HG03571 (cell line): ENCODE data around the gene AK1.
"Not testable (repeated sequence)": the region's sequence is repeated elsewhere in the genome, so short reads cannot be mapped to it uniquely, and the experiment has no call there.

Experiments
- ATAC-seq: cut with Tn5 transposase; IDR thresholded peaks from one replicate; pipeline ENCODE4 v1.9.1; 2021; ENCODE audit not compliant: unreplicated experiment

The AK1 gene

DNA sequence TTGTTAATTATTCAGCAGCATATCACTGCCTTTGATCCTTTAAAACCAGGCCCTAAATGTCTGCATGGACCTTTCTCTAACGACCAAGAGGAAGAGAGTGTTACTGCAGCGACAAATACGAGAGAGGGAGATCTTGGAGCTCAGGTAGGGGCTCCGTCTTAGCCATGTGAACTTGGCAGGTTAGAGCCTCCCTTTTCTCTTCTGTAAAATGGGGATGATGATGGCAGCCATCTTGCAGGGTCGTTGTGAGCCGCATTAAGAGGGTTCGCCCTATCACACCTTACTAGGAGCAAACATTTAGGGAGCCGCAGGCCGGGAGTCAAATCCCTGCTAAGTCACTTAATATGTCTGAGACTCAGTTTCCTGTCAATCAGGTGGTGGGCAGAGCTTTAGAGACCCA lies 24.6 kb downstream of the AK1 start:
- ATAC-seq: no peak

DNA sequence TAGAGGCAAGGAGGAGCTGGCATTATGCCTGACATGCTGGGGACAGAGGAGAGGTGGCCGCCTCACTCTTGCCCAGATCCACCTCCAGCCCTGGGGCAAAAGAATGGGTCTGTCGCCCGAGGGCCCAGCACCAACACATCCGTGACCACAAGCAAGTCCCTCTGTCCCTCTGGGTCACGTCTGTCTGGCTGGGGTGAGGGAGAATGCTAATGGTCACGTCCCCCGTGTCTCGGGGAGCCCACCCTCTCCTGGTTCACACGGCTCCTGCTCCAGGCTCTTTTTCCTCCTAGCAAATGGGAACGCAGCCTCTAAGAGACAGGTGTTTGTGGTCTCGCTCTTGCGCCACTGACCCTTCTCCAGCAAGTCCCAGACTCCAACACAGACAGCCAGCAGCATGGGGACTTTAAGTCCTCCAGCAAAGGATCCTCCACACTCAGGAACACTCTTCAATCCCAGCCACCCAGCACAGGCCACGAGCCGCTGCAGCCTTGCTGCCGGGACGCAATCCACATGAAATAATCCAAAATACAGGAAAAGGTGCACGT lies 27.1 kb downstream of the AK1 start:
- no peak for ATAC-seq

DNA sequence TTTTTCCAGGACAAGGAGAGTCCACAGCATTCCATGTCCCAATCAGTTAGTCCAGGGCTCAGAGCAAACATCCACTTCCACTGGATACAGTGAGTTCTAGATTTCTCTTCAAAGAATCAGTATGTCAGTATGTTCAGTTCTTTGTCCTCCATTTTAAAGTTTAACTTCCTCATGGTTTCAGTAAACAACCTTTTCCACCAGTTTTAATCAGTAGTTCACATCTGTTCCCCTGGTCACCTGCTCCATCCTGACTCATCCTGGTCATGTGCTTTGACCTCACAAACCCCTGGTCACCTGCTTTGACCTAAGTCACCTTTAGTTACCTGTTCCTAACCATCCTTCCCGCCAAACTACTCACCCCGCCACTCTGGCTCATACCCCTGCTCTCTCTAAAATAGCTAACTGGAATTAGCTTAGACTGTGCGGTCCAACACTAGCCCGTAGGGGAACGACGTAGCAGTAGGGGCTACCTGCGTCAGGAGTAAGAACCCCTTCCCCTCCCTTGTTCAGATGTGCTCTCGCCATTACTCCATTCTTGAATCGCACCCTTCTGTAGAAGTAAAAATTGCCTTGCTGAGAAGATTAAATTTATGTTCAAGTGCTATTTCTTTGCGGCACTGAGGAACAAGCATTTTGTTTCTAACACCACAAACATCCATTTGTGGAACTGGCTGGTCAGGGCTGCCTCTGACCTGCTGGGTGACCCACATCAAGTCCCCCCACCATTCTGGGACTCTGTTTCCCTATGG lies 28.5 kb downstream of the AK1 start:
- no peak for ATAC-seq

DNA sequence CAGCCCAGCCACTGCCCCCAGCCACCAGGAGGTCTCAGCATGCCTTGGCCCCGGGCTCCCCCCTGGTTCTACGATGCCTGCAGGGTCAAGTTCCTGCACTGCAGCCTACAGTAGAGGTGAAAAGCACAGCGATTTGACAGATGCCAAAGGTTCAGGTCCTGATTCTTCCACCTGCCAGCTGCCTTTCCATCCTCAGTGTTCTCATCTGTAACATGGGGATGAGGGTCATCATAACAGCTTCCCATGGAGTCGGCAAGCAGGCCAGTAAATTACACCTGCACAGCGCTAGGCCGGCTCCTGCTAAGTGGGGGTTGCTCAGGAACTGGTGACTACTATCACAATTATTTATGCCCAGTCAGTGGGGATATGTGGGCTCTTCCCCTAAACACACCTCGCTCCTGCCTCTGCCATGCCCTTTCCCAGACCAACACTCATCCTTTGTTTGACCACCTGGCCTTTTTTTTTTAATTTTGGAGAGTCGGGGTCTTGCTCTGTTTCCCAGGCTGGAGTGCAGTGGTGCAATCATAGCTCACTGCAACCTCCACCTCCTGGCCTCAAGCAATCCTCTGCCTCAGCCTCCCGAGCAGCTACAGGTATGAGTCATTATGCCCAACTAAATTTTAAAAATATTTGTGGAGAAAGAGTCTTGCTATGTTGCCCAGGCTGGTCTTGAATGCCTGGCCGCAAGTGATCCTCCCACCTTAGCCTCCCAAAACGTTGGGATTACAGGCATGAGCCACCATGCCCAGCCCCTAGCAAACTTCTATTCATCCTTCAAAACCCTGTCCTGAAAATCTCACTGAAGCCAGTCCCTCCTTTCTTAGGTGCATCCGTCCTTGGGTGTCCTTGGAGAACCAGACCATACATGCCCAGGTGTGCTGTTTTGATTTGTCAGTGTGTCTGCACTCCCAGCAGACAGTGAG lies 29.4 kb downstream of the AK1 start:
- no peak for ATAC-seq

DNA sequence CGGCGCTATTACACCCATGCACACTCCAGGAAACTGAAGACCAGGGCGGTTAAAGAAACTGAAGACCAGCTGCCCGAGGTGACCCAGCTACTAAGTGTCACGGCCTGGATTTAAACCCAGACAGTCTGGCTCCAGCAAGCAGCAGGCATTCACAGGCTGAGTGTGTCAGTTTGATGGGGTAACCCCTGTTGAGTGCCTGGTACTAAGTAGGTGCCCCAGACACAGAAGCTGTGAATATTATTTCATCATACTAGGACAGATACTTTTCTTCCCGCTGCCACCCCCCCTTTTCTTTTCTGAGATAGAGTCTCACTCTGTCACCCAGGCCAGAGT lies 30.3 kb downstream of the AK1 start:
- no peak for ATAC-seq

DNA sequence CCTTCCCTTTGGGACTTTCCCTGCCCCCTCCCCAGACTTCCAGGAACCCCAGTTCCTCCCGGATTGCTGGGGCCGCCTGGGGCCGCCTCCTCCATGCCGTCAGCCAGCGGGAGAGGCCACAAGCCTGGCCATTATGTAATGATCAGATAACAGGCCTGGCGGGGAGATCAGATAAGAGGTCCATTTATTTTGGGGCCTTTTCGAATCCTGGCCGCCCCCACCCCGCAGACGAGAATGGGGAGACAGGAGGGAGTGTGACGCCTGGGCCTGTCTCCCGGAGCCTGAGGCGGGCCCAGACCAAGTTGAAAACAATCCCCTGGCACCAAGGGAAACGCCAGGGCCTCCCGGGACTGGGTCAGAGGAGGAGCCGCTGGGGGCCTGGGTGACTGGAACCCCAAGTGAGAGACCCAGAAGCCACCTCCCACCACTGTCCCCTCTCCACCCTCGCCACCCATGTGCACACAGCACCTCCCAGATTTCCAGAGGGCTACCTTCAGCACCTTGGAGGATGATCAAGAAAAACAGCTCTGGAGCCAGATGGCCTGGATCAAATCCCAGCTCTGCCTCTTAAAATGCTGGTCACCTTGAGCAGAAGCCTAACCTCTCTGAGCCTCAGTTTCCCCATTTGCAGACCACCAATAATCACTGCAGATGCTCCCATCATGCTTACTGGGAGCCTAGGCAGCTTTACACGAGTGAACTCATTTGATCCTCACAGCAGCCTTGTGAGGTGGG lies 30.9 kb downstream of the AK1 start:
- ATAC-seq: no peak

DNA sequence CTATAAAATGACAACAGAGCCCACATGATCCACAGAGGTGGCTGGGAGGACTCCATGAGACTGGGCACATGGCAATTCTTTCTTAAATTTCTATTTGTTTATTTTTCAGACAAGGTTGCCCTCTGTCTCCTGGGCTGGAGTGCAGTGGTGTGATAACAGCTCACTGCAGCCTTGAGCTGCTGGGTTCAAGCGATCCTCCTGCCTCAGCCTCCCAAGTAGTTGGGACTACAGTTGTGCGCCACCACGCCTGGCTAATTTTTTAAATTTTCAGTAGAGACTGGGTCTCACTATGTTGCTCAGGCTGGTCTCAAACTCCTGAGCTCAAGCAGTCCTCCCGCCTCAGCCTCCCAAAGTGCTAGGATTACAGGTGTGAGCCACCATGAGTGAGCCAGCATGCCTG lies 31.9 kb downstream of the AK1 start:
- not testable (repeated sequence) for ATAC-seq

DNA sequence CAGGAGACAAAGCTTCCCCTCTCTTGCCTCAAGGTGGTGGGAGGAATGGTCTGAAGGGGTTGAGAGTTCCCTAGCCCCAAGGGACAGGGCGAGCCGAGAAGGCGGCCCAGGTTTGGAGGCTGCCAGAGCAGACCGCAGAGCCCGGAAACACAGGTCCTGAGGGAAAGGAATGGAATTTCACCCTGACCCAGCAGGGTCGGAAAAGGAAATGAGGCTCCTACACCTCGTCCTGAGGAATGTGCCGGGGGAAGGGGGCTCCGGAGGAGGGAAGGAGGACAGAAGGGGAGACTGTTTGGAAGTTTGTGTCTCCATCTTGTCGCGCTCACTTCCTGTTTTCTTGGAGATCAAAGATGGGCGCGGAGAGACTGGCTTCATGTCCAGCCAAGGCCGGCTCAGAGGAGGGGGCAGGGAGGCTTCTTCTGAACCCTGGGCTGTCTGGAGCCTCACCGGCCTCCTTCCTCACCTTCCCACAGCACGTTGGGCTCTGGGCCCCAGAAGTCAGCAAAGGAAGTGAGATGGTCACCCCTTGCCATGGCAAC lies 32.6 kb downstream of the AK1 start:
- no peak for ATAC-seq

DNA sequence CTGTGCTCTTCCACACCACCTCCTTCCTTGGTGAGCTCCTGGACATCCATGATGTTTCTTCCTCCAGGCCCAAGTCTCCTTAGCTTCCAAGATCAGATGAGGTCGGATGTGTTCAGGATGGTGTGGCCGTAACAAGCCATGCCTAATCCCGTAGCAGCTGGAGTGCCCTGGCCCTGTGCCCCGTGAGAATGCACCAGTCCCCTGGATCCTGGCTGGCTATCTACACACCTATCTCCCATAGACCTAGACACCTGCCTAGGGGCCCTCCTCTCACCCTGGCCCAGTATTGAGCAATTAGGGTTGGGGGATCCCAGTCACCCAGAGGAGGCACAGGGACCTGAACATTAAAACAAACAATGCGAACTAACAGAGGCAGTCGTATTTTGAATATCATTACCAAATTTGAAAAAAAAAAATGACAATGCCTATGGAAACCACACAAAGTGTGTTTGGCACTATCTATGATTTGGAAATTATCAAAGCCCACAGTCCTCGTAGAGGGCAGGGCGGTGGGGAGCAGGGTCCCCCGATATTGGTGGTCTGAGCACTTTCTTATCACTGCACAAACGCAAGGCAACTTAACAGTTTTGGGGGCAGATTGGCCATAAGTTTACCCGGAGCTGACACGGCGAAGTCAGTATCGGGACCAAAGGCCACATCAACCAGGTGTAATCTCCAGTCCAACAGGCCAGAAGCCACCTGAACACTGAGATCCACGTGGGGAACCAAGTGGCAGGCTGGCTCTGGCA lies 36.2 kb downstream of the AK1 start:
- ATAC-seq: no peak

DNA sequence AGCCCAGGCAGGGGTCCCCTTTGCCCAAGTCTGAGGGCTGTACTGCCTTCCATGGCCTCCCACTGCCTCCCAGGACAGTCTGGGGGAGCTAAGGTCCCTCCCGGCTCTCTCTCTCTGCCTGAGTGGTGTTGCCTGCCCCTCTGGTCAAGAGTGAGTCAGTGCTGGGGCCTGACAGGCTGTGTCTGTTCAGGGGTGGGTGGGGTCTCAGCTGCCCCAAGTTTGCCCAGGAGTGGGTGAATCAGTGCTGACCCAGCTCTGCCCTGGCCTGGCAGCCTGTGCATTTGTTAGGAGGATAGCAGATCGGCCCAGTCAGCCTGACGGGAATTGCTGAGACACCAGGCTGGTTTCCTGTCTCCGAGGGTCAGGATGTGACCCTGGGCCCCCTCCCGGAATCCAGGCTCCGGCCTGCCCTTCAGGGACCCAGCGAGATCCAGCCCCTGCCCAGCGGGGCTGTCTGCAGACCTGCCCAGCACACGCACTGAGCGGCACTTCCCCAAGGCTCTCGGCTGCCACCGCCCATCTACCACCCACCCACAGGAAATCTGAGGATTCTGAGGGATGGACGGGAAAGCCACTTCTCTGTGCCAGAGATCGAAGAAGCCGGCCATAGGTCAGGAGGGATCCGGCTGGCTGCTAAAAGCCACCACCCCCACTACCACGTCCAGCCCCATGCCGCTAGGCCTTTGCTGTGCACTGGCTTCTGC lies 38.9 kb downstream of the AK1 start:
- ATAC-seq: no peak

DNA sequence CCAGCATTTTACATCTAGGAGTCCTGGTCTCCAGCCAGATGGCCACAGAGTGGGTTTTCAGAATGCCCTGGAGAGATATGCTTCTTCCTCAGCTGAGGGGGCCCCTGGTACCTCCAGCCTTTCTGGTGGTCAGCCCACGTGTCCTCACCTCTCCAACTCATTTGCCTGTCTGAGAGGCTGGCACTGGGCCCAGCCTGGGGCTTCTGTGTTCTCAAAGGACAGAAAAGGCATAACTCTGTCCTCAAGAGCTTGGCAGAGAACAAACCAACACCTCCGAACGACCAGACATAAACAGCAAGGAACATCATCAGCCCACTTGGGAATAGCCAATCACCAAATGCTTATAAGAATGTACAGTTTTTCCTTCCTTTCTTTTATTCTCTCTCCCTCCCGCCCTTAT lies 40.1 kb downstream of the AK1 start:
- ATAC-seq: no peak

DNA sequence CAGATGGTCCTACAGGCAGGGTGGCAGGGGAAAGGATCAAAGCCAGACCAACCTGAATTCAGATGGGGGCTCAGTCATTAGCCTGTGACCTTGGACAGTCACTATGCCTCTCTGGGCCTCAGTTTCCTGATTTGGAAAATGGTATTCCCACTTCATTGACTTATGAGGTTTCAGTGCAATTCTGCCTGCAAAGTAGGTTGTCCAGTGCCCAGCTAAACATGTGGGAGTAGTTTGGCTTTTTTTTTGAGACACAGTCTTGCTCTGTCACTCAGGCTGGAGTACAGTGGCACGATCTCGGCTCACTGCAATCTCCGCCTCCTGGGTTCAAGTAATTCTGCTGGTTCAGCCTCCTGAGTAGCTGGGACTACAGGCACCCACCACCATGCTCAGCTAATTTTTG lies 40.9 kb downstream of the AK1 start:
- ATAC-seq: not testable (repeated sequence)

DNA sequence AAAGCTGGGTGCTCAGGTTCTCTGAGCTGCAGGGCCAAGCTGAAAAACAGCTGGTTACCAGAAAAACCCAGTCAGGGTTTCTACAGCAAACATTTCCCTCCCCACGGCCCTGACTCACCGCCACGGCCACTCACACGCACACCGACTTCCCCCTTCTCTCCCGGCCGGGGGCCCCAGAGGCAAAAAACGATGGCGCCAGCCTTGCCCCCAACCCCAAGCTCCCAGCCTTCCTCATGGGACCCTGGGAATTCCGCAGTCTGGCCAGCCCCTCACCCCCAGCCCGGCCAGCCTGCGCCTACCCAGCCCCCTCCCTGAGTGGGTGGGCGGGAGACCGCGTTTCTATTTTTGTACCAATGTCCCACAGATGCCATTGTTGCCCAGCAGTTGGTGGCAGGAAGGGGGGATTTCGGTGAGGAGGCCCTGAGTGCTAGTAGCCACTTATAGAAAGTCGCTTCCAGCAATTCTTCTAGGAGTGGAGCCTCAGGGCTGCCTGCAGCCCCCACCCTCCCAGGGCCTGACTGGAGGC lies 41.4 kb downstream of the AK1 start:
- ATAC-seq: no peak

DNA sequence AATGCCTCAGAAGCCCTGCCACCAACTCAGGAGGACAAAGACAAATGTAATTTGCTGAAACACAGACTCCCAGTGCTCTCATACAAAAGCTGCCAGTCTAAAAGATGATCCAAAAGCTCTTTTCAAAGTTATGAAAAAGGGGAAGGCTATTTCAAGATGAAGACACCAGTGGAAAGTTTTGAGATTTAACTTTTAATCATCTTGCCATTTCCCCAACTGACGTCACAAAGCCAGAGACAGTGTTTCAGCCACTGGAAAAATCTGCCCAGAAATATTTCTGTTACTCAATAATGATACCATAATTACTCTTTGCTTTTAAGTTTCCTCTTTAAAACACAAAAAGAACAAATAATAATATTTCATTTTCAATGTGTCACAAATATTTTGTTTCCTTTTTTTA lies 43.9 kb downstream of the AK1 start:
- no peak for ATAC-seq

DNA sequence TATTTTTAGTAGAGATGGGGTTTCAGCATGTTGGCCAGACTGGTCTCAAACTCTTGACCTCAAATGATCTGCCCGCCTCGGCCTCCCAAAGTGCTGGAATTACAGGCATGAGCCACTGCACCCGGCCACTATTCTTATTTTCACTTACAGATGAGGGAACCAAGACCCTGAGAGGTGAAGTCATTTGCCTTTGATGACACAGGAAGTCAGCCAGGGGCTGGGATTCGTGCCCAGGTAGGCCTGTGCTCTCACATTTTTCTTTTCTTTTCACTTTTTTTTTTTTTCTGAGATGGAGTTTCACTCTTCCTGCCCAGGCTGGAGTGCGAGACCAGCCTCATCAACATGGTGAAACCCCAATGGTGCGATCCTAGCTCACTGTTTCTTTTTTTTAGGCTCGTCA lies 45.2 kb downstream of the AK1 start:
- no peak for ATAC-seq

DNA sequence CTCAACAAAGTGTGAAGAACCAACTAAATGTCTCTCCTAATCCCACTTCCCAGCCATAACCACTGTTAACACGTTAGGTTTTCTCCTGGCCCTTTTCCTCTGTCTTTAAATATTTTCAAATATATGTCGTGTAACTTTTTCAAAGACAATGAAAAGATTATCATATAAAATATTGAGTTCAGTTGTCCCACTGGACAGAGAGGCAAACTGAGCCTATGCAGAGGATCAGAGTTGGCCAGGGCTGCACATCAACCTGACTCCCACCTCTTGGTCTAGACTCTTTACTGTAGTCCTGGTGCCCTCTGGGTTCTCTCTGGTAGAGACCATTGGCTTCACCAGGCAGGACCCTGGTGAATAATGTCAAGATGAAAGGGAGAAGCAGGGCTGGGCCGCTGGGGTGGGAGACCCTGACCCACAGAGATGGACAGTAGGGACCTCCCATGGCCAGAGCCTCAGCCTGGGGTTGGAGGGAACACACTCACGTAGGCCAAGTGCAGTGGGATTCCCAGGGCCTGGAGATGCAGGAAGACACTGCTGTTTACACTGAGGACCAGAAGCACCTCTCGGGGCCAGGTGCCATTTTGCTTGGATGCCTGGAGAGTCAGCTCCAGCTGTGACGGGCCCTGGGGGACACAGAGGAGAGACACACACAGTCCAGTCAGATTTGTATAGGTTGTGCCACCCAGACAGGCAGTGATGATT lies 48.1 kb downstream of the AK1 start:
- ATAC-seq: no peak

DNA sequence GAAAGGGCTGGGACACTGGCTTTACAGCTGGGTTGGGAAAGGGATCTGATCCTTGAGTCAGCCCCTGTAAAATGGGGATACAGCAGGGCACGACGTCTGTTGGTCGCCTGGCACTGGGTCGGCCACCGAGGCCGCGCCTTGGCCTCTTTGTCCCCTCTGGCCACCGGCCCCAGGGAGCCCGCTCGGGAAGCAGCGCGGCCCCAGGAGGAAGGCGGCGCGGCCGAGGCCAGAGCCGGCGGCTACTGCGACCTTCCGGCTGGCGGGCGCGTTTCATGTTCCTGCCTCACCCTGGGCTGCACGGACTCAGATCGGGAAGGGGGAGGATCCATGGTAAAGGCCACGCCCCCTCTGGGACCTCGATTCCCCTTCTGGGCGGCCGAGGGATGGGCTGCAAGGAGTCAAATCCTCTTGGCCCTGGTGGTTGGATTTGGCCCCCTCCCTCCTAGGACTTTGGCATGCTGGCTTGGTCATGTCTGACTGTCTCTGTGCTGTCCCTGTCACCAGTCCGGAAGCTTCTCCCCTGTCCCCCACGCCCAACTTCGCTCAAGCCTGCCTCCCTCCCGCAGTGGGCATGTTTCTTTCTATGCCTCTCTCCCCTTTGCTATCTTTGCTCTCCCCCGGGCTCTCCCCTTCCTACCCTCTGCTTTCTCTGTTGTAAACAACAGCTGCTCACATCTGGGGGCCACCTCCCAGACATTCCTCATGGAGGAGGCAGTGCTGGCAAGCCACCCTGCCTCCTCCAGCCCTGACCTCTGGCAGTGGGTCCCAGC lies 49.0 kb downstream of the AK1 start:
- no peak for ATAC-seq

DNA sequence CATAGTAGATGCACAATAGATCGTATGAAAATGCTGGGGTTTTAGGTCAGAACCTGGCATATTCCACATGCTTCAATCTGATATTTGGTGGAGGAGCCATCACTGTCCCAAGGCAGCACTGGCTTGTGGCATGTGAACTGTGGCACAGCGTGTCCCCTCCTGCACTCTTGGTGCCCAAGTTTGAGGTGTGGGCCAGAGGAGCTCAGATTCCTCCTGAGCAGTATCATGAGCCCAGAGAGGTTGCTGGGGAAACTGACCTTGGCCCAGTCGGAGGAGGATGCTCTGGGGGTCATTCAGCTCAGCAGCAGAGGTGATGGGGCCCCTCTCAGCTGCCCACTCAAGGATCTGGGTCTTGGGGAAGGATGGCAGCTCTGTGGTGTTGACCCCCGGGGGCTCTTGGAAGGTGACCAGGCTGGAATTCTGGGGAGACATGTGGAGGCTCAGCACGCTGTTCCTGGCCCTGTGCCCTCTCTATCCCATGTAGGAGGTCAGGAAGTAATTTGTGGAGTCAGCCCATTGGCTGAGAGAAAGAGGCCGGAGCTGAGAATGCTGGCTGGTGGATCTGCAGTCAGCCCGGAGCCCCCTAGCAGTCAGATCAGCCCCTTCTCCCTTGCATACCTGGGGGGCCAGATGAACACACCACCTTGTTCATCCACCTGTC lies 51.1 kb downstream of the AK1 start:
- ATAC-seq: no peak
